Liver (tissue), 3 donors: ENCODE measurements around the gene RAB27B.
"Not testable (repeated sequence)": the region's sequence is repeated elsewhere in the genome, so short reads cannot be mapped to it uniquely, and the experiment has no call there.

Source experiments
- CTCF ChIP-seq: fragments of 150-350 bp; IDR thresholded peaks from 2 replicates; pipeline ENCODE4 v1.5.1; 2017; ENCODE audit warnings: improper control_type of control experiment, low read depth, low read length; ENCODE audit not compliant: missing input control
- GABPA ChIP-seq, 2 donors: IDR thresholded peaks in 1 of 2; conservative IDR thresholded peaks in 1 of 2; 2 replicates each; pipeline ENCODE4 v1.6.1; 2016; ENCODE audit warnings: antibody characterized with exemption in 2 of 2, mild to moderate bottlenecking in 1 of 2, moderate library complexity in 1 of 2
- JUND ChIP-seq, 2 donors: IDR thresholded peaks; 2 replicates each; pipeline ENCODE4 v1.6.1; 2016; ENCODE audit warnings: antibody characterized with exemption in 2 of 2
- donor health status: healthy.
- donor health status: healthy.

DNA sequence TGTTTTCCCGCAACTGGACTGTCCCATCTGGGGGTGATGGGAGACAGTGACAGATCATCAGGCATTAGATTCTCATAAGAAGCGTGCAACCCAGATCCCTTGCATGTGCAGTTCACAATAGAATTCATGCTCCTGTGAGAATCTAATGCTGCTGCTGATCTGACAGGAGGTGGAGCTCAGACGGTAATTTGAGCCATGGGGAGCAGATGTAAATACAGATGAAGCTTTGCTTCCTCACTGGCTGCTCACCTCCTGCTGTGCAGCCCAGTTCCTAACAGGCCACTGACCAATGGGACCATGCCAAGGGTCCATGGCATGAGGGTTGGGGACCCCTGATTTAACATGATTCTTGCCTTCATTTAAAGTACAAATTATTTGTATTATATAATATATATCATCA lies 26.8 kb downstream of the RAB27B start:
- not testable (repeated sequence) for TF ChIP-seq CTCF; JUND (IDR thresholded peaks at IDR 0.05); GABPA (IDR thresholded peaks at IDR 0.05 in 1 of 2, conservative IDR thresholded peaks at IDR 0.05 in 1 of 2)
